GM19043 (cell line): Measurements from ENCODE around the gene TNFAIP1.
A peak's percentile ranks its signal among the peaks of the same experiment; 100 is the strongest.

Experiments used
- ATAC-seq: cut with Tn5 transposase; IDR thresholded peaks from one replicate; pipeline ENCODE4 v1.9.1; 2021; ENCODE audit warnings: low read depth; ENCODE audit not compliant: unreplicated experiment

The TNFAIP1 gene

GRCh38 chr17:28344435-28344901 lies 8.9 kb downstream of the TNFAIP1 start:
- ATAC-seq = no peak

- ATAC-seq = no peak
Observed at GRCh38 chr17:28345419-28346198, 10.0 kb downstream of the TNFAIP1 start.

GRCh38 chr17:28346199-28346580 lies 10.6 kb downstream of the TNFAIP1 start:
- ATAC-seq = no peak

GRCh38 chr17:28346746-28347246 lies 11.2 kb downstream of the TNFAIP1 start:
- no peak for ATAC-seq

- ATAC-seq = no peak
Observed at GRCh38 chr17:28347261-28347891, 11.8 kb downstream of the TNFAIP1 start.

- ATAC-seq = no peak
Observed at GRCh38 chr17:28348979-28349378, 13.4 kb downstream of the TNFAIP1 start.

GRCh38 chr17:28350271-28350670 lies 14.7 kb downstream of the TNFAIP1 start:
- ATAC-seq = no peak

GRCh38 chr17:28357061-28357900 lies 21.7 kb downstream of the TNFAIP1 start, which contains the start of gene POLDIP2:
Gene POLDIP2 (minus strand): TSS chr17:28357527. CDS start chr17:28357448, 79 bp downstream.
- peak; percentile 98 for ATAC-seq

- ATAC-seq = no peak
Observed at GRCh38 chr17:28357901-28358197, 22.3 kb downstream of the TNFAIP1 start.

- ATAC-seq = no peak
Observed at GRCh38 chr17:28363186-28363585, 27.6 kb downstream of the TNFAIP1 start.

- ATAC-seq = no peak
Observed at GRCh38 chr17:28363776-28364650, 28.5 kb downstream of the TNFAIP1 start.

- ATAC-seq = no peak
Observed at GRCh38 chr17:28364665-28365363, 29.3 kb downstream of the TNFAIP1 start, which contains the start of gene SEBOX. Gene SEBOX (minus strand): TSS chr17:28365199. CDS start chr17:28365151, 48 bp downstream.

- ATAC-seq = no peak
Observed at GRCh38 chr17:28365487-28365886, 29.9 kb downstream of the TNFAIP1 start.

GRCh38 chr17:28366605-28367004 lies 31.0 kb downstream of the TNFAIP1 start:
- ATAC-seq = no peak

GRCh38 chr17:28367641-28368305 lies 32.2 kb downstream of the TNFAIP1 start:
- ATAC-seq = no peak

GRCh38 chr17:28368306-28368831 lies 32.8 kb downstream of the TNFAIP1 start:
- no peak for ATAC-seq

GRCh38 chr17:28368915-28369683 lies 33.5 kb downstream of the TNFAIP1 start:
- no peak for ATAC-seq

GRCh38 chr17:28369684-28370034 lies 34.1 kb downstream of the TNFAIP1 start:
- no peak for ATAC-seq
